ENCODE data around the gene BBS7.

BBS7 gene

DNA sequence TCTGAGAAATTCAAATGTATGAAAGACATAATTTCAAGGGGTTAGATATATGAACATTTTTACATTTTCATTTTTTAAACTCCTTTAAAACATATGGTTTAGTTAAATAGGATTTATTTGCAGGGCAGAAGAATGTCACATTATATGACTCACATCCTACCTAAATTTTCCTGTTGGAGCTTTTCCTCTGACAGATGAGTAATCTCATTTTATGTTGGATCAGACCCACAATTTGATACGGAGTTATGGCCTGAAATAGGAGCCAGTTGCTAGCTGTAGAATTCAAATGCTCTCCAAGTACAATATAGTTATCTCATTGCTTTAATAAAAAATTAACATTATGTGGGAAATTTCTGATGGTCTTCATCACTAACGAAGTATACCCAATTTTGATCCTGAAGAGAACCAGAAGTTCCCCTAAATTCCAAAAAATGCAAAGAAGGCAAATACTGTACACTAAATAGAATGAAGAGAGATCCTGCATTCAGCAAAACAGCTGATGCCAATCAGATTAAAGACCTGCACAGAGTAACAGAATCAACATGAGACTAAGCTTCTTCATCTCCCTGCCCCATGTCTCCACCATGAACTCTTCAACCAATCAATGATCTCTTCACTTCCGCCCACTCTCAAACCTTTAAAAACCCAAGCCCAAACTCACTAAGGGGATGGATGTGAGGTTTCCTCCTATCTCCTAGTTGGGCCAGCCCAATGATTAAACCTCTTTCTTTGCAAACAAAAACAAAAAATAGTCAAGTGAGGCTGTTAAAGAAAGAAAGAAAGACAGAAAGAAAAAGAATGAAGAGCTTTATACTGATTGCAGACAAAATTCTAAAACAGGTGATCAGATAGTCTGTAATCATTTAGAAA is 80.1 kb downstream of the BBS7 start:
- Histone ChIP-seq H3K27ac (ENCODE audit: low read length) (no peak overlapping the region), H3K9ac (ENCODE audit: low read length) (no peak overlapping the region), H3K4me1 (ENCODE audit: control insufficient read depth, low read depth, low read length) (no peaks in the 10 kb centered on the region), H3K9me3 (ENCODE audit: control insufficient read depth, low read depth, low read length) (no peaks in the 10 kb centered on the region), H3K36me3 (ENCODE audit: control insufficient read depth, low read depth, low read length) (no peaks in the 10 kb centered on the region), H3K4me3 (ENCODE audit: low read length) (no peak overlapping the region), H3K27me3 (ENCODE audit: control insufficient read depth, insufficient read depth, low read length) (no peaks in the 10 kb centered on the region)

DNA sequence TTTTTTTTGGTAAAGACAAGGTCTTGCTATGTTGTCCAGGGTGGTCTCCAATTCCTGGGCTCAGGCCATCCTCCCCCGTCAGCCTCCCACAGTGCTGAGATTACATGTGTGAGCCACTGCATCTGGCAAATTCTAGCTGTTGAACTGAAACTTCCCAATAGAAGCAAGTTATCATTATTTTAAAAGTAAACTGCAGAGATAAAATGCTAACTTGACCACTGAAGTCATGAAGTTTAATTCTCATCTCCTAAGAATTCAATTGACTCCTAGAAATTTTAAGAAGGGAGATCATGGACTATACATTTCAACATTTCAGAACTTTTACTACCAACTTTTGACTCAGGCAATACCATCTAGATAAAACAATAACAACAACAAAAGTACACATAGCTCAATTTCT is 80.8 kb downstream of the BBS7 start:
- Histone ChIP-seq H3K9ac (ENCODE audit: low read length) (no peak overlapping the region), H3K9me3 (ENCODE audit: control insufficient read depth, low read depth, low read length) (no peaks in the 10 kb centered on the region), H3K4me3 (ENCODE audit: low read length) (no peak overlapping the region), H3K27ac (ENCODE audit: low read length) (no peak overlapping the region), H3K4me1 (ENCODE audit: control insufficient read depth, low read depth, low read length) (no peaks in the 10 kb centered on the region), H3K27me3 (ENCODE audit: control insufficient read depth, insufficient read depth, low read length) (no peaks in the 10 kb centered on the region), H3K36me3 (ENCODE audit: control insufficient read depth, low read depth, low read length) (no peaks in the 10 kb centered on the region)

DNA sequence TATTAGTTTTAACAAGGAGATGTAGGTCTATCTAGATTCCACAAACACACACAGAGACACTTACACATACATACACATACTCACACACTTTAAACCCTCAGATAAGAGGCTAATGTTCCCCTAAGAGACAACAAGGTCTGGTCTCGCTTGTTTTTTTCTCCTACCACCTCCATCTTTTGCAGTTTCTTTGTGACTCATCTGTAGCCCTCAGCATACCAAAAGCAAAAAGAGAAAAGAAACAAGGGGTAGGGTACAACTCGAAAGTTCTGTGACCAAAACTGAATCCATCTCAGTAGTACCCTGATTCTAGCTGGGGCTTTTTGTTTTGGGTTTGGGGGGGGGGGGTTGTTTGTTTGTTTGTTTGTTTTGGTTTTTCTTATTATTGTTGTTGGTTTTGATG is 81.4 kb downstream of the BBS7 start:
- Histone ChIP-seq H3K27ac (ENCODE audit: low read length) (no peak overlapping the region), H3K4me3 (ENCODE audit: low read length) (no peak overlapping the region), H3K9ac (ENCODE audit: low read length) (no peak overlapping the region), H3K4me1 (ENCODE audit: control insufficient read depth, low read depth, low read length) (no peaks in the 10 kb centered on the region), H3K27me3 (ENCODE audit: control insufficient read depth, insufficient read depth, low read length) (no peaks in the 10 kb centered on the region), H3K36me3 (ENCODE audit: control insufficient read depth, low read depth, low read length) (no peaks in the 10 kb centered on the region), H3K9me3 (ENCODE audit: control insufficient read depth, low read depth, low read length) (no peaks in the 10 kb centered on the region)

DNA sequence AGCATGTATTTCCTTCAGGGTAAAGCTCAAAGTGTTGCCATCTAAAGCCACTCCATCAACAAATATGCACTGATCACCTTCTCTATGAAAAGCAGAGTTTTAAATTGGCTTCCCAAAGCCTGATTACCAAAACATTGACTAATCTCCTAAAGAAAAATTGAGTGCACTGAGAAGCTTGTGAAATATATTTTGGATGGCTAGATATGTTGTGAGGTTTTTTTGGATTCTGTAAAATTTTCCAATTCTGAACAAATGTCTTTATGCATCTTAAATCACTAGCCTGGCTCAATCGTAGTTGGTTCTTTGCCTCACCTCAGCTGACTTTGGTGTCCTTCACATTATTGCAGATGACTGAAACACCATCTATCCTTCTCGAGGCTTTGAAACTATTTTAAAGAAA is 84.1 kb downstream of the BBS7 start:
- Histone ChIP-seq H3K27ac (ENCODE audit: low read length) (no peak overlapping the region), H3K27me3 (ENCODE audit: control insufficient read depth, insufficient read depth, low read length) (no peaks in the 10 kb centered on the region), H3K9ac (ENCODE audit: low read length) (no peak overlapping the region), H3K4me1 (ENCODE audit: control insufficient read depth, low read depth, low read length) (no peaks in the 10 kb centered on the region), H3K9me3 (ENCODE audit: control insufficient read depth, low read depth, low read length) (no peaks in the 10 kb centered on the region), H3K4me3 (ENCODE audit: low read length) (no peak overlapping the region), H3K36me3 (ENCODE audit: control insufficient read depth, low read depth, low read length) (no peaks in the 10 kb centered on the region)

DNA sequence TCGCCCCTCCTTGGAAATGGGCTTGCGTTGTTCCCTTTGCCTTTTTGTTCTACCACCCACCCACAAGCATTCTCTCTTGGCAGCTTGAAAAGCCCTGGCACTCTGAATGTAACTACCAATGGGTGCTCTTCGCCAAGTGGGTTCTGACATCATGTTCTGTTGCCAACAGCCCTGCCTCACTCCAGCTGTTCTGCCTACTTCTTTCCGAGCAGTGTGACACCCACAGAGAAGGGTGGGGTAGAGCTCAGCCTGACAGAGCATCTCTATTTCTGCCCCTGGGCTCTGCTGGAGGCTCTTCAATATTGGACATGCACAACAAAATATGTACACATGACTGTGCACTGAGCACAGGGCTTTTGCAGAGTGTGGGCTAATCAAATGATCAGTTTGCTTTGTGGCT is 84.8 kb downstream of the BBS7 start:
- H3K27ac ChIP-seq (ENCODE audit: low read length): no peak overlapping the region

DNA sequence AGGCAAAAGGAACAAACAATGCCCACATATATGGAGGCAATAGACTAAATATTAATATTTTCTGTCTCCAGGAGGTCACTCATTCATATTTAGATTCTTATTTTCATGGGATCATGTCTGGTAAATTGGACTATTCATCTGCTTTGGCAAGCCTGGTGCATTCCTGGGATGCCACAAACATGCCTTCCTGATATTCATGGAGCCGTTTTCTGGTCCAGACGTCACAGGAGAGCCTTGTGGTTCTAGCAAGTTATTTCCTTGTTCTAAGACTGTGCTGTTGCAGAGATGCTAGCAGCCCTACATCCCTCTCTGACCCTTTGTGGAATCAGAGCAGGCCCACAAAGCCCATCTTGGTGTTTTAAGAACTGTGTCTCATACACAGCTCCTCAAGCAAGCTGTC is 85.3 kb downstream of the BBS7 start:
- no peaks in the 10 kb centered on the region for H3K27me3 ChIP-seq (ENCODE audit: control insufficient read depth, insufficient read depth, low read length)
- no peak overlapping the region for H3K27ac ChIP-seq (ENCODE audit: low read length)
- no peak overlapping the region for H3K4me3 ChIP-seq (ENCODE audit: low read length)
- no peaks in the 10 kb centered on the region for H3K36me3 ChIP-seq (ENCODE audit: control insufficient read depth, low read depth, low read length)
- no peaks in the 10 kb centered on the region for H3K9me3 ChIP-seq (ENCODE audit: control insufficient read depth, low read depth, low read length)
- no peak overlapping the region for H3K9ac ChIP-seq (ENCODE audit: low read length)
- no peaks in the 10 kb centered on the region for H3K4me1 ChIP-seq (ENCODE audit: control insufficient read depth, low read depth, low read length)

More for the DNA sequence above, 84.8 kb downstream of the BBS7 start:
- H3K9me3 ChIP-seq (ENCODE audit: control insufficient read depth, low read depth, low read length): no peaks in the 10 kb centered on the region
- H3K27me3 ChIP-seq (ENCODE audit: control insufficient read depth, insufficient read depth, low read length): no peaks in the 10 kb centered on the region
- no peaks in the 10 kb centered on the region for H3K36me3 ChIP-seq (ENCODE audit: control insufficient read depth, low read depth, low read length)
- no peak overlapping the region for H3K4me3 ChIP-seq (ENCODE audit: low read length)
- no peak overlapping the region for H3K9ac ChIP-seq (ENCODE audit: low read length)
- H3K4me1 ChIP-seq (ENCODE audit: control insufficient read depth, low read depth, low read length): no peaks in the 10 kb centered on the region

DNA sequence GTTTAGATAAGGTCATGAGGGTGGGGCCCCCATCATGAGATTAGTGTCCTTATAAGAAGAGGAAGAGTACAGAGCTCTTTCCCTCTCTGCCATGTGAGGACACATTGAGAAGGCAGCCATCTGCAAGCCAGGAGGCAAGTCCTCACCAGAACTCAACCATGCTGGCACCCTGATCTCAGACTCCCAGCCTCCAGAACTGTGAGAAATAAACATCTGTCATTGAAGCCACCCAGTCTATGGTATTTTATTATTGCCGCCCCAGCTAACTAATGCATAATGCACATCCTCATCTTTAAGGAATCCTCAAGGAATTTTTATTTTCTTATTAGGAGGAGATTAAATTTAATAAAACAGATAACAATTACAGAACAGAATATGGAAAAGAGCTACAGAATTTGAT is 85.9 kb downstream of the BBS7 start:
- H3K9me3 ChIP-seq (ENCODE audit: control insufficient read depth, low read depth, low read length): no peaks in the 10 kb centered on the region
- H3K27ac ChIP-seq (ENCODE audit: low read length): no peak overlapping the region
- no peaks in the 10 kb centered on the region for H3K27me3 ChIP-seq (ENCODE audit: control insufficient read depth, insufficient read depth, low read length)
- no peaks in the 10 kb centered on the region for H3K36me3 ChIP-seq (ENCODE audit: control insufficient read depth, low read depth, low read length)
- H3K9ac ChIP-seq (ENCODE audit: low read length): no peak overlapping the region
- H3K4me1 ChIP-seq (ENCODE audit: control insufficient read depth, low read depth, low read length): no peaks in the 10 kb centered on the region
- no peak overlapping the region for H3K4me3 ChIP-seq (ENCODE audit: low read length)

DNA sequence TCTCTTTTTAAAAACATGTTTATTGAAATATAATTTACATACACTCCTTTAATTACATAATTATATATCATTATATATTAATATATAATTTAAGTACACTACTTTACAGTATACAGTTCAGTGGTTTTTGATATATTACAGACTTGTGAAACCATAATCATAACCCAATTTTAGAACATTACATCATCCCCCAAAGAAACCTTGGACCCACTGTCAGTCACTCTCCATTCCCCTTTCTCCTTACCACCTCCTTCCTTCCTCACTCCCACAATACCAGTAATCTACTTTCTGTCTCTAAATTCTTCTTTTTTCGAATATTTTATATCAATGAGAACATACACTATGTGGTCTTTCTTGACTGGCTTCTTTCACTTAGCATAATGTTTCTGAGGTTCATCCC is 87.1 kb downstream of the BBS7 start:
- no peaks in the 10 kb centered on the region for H3K27me3 ChIP-seq (ENCODE audit: control insufficient read depth, insufficient read depth, low read length)
- no peaks in the 10 kb centered on the region for H3K36me3 ChIP-seq (ENCODE audit: control insufficient read depth, low read depth, low read length)
- no peak overlapping the region for H3K9ac ChIP-seq (ENCODE audit: low read length)
- no peaks in the 10 kb centered on the region for H3K4me1 ChIP-seq (ENCODE audit: control insufficient read depth, low read depth, low read length)
- no peaks in the 10 kb centered on the region for H3K9me3 ChIP-seq (ENCODE audit: control insufficient read depth, low read depth, low read length)
- H3K4me3 ChIP-seq (ENCODE audit: low read length): no peak overlapping the region
- H3K27ac ChIP-seq (ENCODE audit: low read length): no peak overlapping the region

DNA sequence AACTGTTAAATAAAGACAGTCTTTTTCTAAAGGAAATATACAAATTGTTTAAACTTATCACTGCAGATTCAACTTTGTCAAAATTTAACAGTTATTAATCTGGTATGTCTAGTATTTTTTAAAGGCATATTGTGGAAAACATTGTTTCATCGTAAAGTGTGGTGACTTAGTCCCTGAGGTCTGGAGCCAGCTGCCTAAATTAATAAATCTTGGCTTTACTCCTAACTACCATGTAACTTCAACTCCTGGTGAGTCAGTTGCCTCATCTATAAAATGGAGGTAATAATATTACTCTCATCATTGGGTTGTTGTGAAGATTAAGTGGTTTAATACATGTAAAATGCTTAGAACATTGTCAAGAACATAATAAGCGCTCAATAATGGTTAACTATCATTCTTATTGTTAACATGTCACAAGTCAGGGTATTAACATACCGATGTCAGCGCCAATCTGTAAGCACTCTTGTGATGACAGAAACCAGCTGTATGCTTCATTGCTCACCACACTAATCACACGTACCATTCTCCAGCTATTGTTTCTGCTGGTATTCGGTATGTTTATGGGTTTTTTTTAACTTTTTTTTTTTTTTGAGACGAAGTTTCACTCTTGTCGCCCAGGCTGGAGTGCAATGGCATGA is 91.2 kb downstream of the BBS7 start:
- Histone ChIP-seq H3K4me3 (ENCODE audit: low read length) (no peak overlapping the region), H3K27me3 (ENCODE audit: control insufficient read depth, insufficient read depth, low read length) (no peaks in the 10 kb centered on the region), H3K9me3 (ENCODE audit: control insufficient read depth, low read depth, low read length) (no peaks in the 10 kb centered on the region), H3K27ac (ENCODE audit: low read length) (no peak overlapping the region), H3K9ac (ENCODE audit: low read length) (no peak overlapping the region), H3K4me1 (ENCODE audit: control insufficient read depth, low read depth, low read length) (peaks cover 7% of the 10 kb centered on the region), H3K36me3 (ENCODE audit: control insufficient read depth, low read depth, low read length) (no peaks in the 10 kb centered on the region)

DNA sequence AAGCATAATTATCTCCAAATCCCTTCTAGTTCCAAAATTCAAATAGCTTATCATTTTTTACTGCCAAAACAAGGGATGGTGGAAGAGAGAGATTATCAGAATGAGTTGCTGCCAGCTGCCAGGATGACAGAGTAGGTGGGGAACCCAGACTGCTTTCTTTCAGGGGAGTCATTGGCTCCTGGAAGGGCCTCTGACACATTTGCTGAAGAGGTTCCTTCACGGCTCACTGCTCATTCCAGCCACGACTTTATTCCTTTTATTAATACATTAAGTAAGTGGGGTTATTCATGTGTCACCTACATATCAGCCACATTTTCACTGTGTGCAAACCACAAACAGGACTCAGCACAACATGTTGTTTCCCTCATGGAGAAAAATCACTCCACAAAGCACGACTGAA is 92.6 kb downstream of the BBS7 start:
- H3K9me3 ChIP-seq (ENCODE audit: control insufficient read depth, low read depth, low read length): no peaks in the 10 kb centered on the region
- no peak overlapping the region for H3K9ac ChIP-seq (ENCODE audit: low read length)
- H3K36me3 ChIP-seq (ENCODE audit: control insufficient read depth, low read depth, low read length): no peaks in the 10 kb centered on the region
- peaks cover 11% of the 10 kb centered on the region for H3K4me1 ChIP-seq (ENCODE audit: control insufficient read depth, low read depth, low read length)
- no peaks in the 10 kb centered on the region for H3K27me3 ChIP-seq (ENCODE audit: control insufficient read depth, insufficient read depth, low read length)
- no peak overlapping the region for H3K27ac ChIP-seq (ENCODE audit: low read length)
- H3K4me3 ChIP-seq (ENCODE audit: low read length): no peak overlapping the region

DNA sequence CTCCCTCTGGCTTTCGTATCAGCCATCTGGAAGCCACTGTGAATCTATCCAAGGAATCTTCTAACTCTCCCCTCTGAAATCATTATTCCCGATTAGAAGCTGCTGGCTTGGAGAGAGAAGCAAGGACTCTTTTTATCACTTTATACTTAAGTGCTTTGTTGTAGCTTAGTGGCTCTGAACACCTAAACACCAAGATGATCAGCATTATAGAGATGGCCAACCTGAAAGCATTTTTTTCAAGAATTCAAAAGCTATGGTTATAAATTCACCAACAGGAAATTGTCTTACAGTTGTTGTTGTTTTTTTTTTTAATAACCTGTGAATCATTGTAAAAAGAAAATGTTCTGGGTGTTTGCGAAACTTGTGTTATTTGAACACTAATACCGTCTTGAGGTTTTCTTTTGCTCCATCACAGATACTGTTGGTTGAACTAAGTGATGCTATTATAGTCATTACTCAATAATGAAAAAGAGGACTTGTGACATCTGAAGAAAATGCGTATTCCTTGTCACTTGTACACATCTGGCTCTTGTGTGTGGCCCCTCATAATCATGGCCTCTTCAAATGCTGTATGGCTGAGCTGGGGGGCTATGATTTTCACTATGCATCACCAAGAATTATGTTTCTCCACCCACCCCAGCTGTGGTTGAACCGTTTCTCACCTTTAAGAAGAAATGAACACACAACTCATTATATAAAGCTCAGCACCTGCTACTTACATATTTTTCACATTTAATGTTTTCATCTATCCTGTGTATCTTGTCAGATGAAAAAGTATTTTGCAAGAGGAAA is 93.5 kb downstream of the BBS7 start:
- H3K4me3 ChIP-seq (ENCODE audit: low read length): no peak overlapping the region
- no peak overlapping the region for H3K9ac ChIP-seq (ENCODE audit: low read length)
- H3K27ac ChIP-seq (ENCODE audit: low read length): no peak overlapping the region
- no peaks in the 10 kb centered on the region for H3K27me3 ChIP-seq (ENCODE audit: control insufficient read depth, insufficient read depth, low read length)
- no peaks in the 10 kb centered on the region for H3K9me3 ChIP-seq (ENCODE audit: control insufficient read depth, low read depth, low read length)
- H3K4me1 ChIP-seq (ENCODE audit: control insufficient read depth, low read depth, low read length): peaks cover 11% of the 10 kb centered on the region
- no peaks in the 10 kb centered on the region for H3K36me3 ChIP-seq (ENCODE audit: control insufficient read depth, low read depth, low read length)
